ENCODE results near the gene GPC5.

DNA sequence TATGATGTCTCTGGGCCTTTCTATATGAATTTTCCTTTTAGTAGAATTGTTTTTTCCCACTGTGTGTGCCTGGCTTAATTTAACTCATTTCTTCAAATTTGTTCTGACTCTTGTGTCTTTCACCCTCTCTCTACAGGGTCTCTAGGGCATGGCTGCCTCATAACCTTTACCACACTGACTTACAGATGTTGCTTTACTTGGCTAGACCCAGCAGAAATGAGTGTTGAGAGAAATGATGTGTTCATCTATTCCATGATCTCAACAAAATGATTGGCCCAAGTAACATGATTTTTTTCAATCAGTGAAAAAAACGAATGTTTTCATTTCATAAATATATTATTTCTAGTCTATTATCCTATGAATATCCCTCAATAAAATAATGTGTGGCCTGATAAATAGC, 195.0 kb downstream of the GPC5 start:
- TF ChIP-seq, protein P1, sequence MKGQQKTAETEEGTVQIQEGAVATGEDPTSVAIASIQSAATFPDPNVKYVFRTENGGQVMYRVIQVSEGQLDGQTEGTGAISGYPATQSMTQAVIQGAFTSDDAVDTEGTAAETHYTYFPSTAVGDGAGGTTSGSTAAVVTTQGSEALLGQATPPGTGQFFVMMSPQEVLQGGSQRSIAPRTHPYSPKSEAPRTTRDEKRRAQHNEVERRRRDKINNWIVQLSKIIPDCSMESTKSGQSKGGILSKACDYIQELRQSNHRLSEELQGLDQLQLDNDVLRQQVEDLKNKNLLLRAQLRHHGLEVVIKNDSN (IDR thresholded peaks at IDR 0.05): no peak
- no peak for TF ChIP-seq TCF12 (IDR thresholded peaks at IDR 0.05; ENCODE audit: low read depth)
- no peak for TF ChIP-seq RAD21 (IDR thresholded peaks at IDR 0.05; ENCODE audit: low read depth)
- no peak for TF ChIP-seq TAF1 (IDR thresholded peaks at IDR 0.05; ENCODE audit: low read depth)
- no peak for TF ChIP-seq EP300 (IDR thresholded peaks at IDR 0.05; ENCODE audit: borderline replicate concordance)
- TF ChIP-seq, protein P2, sequence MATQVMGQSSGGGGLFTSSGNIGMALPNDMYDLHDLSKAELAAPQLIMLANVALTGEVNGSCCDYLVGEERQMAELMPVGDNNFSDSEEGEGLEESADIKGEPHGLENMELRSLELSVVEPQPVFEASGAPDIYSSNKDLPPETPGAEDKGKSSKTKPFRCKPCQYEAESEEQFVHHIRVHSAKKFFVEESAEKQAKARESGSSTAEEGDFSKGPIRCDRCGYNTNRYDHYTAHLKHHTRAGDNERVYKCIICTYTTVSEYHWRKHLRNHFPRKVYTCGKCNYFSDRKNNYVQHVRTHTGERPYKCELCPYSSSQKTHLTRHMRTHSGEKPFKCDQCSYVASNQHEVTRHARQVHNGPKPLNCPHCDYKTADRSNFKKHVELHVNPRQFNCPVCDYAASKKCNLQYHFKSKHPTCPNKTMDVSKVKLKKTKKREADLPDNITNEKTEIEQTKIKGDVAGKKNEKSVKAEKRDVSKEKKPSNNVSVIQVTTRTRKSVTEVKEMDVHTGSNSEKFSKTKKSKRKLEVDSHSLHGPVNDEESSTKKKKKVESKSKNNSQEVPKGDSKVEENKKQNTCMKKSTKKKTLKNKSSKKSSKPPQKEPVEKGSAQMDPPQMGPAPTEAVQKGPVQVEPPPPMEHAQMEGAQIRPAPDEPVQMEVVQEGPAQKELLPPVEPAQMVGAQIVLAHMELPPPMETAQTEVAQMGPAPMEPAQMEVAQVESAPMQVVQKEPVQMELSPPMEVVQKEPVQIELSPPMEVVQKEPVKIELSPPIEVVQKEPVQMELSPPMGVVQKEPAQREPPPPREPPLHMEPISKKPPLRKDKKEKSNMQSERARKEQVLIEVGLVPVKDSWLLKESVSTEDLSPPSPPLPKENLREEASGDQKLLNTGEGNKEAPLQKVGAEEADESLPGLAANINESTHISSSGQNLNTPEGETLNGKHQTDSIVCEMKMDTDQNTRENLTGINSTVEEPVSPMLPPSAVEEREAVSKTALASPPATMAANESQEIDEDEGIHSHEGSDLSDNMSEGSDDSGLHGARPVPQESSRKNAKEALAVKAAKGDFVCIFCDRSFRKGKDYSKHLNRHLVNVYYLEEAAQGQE (IDR thresholded peaks at IDR 0.05; ENCODE audit: low read depth): no peak
- no peak for TF ChIP-seq CREB1 (IDR thresholded peaks at IDR 0.05; ENCODE audit: low read depth)
- TF ChIP-seq CEBPB (IDR thresholded peaks at IDR 0.05): no peak
- TF ChIP-seq, protein P3, sequence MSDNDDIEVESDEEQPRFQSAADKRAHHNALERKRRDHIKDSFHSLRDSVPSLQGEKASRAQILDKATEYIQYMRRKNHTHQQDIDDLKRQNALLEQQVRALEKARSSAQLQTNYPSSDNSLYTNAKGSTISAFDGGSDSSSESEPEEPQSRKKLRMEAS (IDR thresholded peaks at IDR 0.05): no peak
- no peak for TF ChIP-seq TEAD4 (IDR thresholded peaks at IDR 0.05)
- TF ChIP-seq YY1 (IDR thresholded peaks at IDR 0.05; ENCODE audit: low read depth): no peak
- no peak for TF ChIP-seq NFIC (IDR thresholded peaks at IDR 0.05)
- no peak for TF ChIP-seq FOXM1 (IDR thresholded peaks at IDR 0.05; ENCODE audit: borderline replicate concordance, low read depth)
- TF ChIP-seq ZBTB7A (IDR thresholded peaks at IDR 0.05; ENCODE audit: low read depth): no peak
